SK-N-SH (cell line): ENCODE measurements around the gene GNE. TPM values are rescaled to one million over a fixed set of nuclear protein-coding genes. Genes with fewer than 3 reads are reported as not detected.

Experiments
- CTCF ChIA-PET: fragments of 300-600, 350-600 bp; formaldehyde crosslinking; extraction: SDS; loops from one replicate; lab custom pipeline; 2021; lab: Yijun Ruan, JAX
- POLR2A ChIA-PET: fragments of 350-600 bp; sonication (Branson Sonifier 250); formaldehyde crosslinking; extraction: SDS; loops from one replicate; lab custom pipeline; 2020; ENCODE audit warnings: antibody characterized with exemption, inconsistent platforms; lab: Yijun Ruan, JAX
- DNase-seq: peaks from one replicate; pipeline ENCODE4 v3.0.0; 2012
- H2AFZ ChIP-seq: fragments of 200-600 bp; sonication (generic); 2 replicates; pipeline ENCODE4 v1.8.1; 2016; ENCODE audit warnings: antibody characterized with exemption, mild to moderate bottlenecking, low read depth
- H3F3A ChIP-seq: fragments of 200-600 bp; sonication (generic); replicated peaks from 2 replicates; pipeline ENCODE3; 2016; ENCODE audit warnings: antibody characterized with exemption, mild to moderate bottlenecking; ENCODE audit not compliant: insufficient read depth
- H3K27ac ChIP-seq, 2 experiments: fragments of 200-500 bp in 1 of 2; fragments of 200-600 bp in 1 of 2; sonication (Bioruptor generic) in 1 of 2; sonication (generic), shearing (Covaris generic) in 1 of 2; 2 replicates each; pipeline versions ENCODE4 v1.5.1 to v1.6.1; 2014 to 2016; ENCODE audit warnings: low read depth in 2 of 2, inconsistent platforms in 1 of 2, low read length in 1 of 2, mild to moderate bottlenecking in 1 of 2, mixed read lengths in 1 of 2
- H3K27me3 ChIP-seq: fragments of 200-600 bp; sonication (generic), shearing (Covaris generic); 2 replicates; pipeline ENCODE4 v1.6.1; 2016; ENCODE audit warnings: mixed run types; ENCODE audit not compliant: insufficient read depth
- H3K36me3 ChIP-seq, 2 experiments: fragments of 200-500 bp in 1 of 2; fragments of 200-600 bp in 1 of 2; sonication (Bioruptor generic) in 1 of 2; sonication (generic) in 1 of 2; replicated peaks in 1 of 2; 2 replicates each; pipeline versions ENCODE3 to v1.5.1; 2014 to 2016; ENCODE audit warnings: low read length in 1 of 2, mild to moderate bottlenecking in 1 of 2; ENCODE audit not compliant: insufficient read depth in 2 of 2, control insufficient read depth in 1 of 2
- H3K4me1 ChIP-seq, 2 experiments: fragments of 200-500 bp in 1 of 2; fragments of 200-600 bp in 1 of 2; sonication (Bioruptor generic) in 1 of 2; sonication (generic), shearing (Covaris generic) in 1 of 2; 2 replicates each; pipeline versions ENCODE4 v1.5.1 to v1.6.1; 2014 to 2016; ENCODE audit warnings: low read depth in 1 of 2, low read length in 1 of 2, mixed run types in 1 of 2; ENCODE audit not compliant: insufficient read depth in 2 of 2, control insufficient read depth in 1 of 2
- H3K4me2 ChIP-seq: fragments of 200-600 bp; sonication (generic), shearing (Covaris generic); 2 replicates; pipeline ENCODE4 v1.6.1; 2017; ENCODE audit warnings: mixed run types
- H3K4me3 ChIP-seq, 2 experiments: fragments of 200-500 bp in 1 of 2; fragments of 200-600 bp in 1 of 2; sonication (Bioruptor generic) in 1 of 2; sonication (generic), shearing (Covaris generic) in 1 of 2; 2 replicates each; pipeline versions ENCODE4 v1.5.1 to v1.8.1; 2014 to 2016; ENCODE audit warnings: low read depth in 2 of 2, inconsistent platforms in 1 of 2, low read length in 1 of 2, mild to moderate bottlenecking in 1 of 2, mixed read lengths in 1 of 2, moderate library complexity in 1 of 2
- H3K79me2 ChIP-seq: fragments of 200-600 bp; sonication (generic); 2 replicates; pipeline ENCODE4 v1.8.1; 2017; ENCODE audit warnings: mild to moderate bottlenecking; ENCODE audit not compliant: insufficient read depth
- H3K9ac ChIP-seq: fragments of 200-600 bp; sonication (generic); 2 replicates; pipeline ENCODE4 v1.6.1; 2017; ENCODE audit warnings: mixed run types
- H3K9me2 ChIP-seq: fragments of 200-600 bp; sonication (generic); 2 replicates; pipeline ENCODE4 v1.6.1; 2017; ENCODE audit warnings: mixed run types
- H3K9me3 ChIP-seq: fragments of 200-600 bp; sonication (generic); 2 replicates; pipeline ENCODE4 v1.6.1; 2017; ENCODE audit warnings: mixed run types, mild to moderate bottlenecking, moderate library complexity
- H4K20me1 ChIP-seq: fragments of 200-600 bp; sonication (generic); 2 replicates; pipeline ENCODE4 v1.6.1; 2017; ENCODE audit warnings: mild to moderate bottlenecking, mixed run types; ENCODE audit not compliant: insufficient read depth
- CHD2 ChIP-seq: fragments of 150-350 bp; IDR thresholded peaks from 2 replicates; pipeline ENCODE4 v1.6.1; 2018; ENCODE audit warnings: low read length; ENCODE audit not compliant: partially characterized antibody
- EZH2phosphoT487 ChIP-seq: fragments of 200-600 bp; sonication (generic); IDR thresholded peaks from 2 replicates; pipeline ENCODE4 v1.6.1; 2017; ENCODE audit warnings: low read depth, mixed run types, mild to moderate bottlenecking, antibody characterized with exemption, moderate library complexity, borderline replicate concordance
- IRF3 ChIP-seq: fragments of 150-350 bp; IDR thresholded peaks from 2 replicates; pipeline ENCODE4 v1.6.1; 2016; ENCODE audit warnings: mild to moderate bottlenecking, low read depth, low read length
- JUND ChIP-seq: IDR thresholded peaks from 2 replicates; pipeline ENCODE4 v1.4.0; 2012
- MXI1 ChIP-seq: IDR thresholded peaks from 2 replicates; pipeline ENCODE4 v1.6.1; 2012; ENCODE audit warnings: mild to moderate bottlenecking, low read depth, low read length, improper control_type of control experiment
- NFIC ChIP-seq: IDR thresholded peaks from 2 replicates; pipeline ENCODE4 v1.4.0; 2012; ENCODE audit warnings: borderline replicate concordance
- NRF1 ChIP-seq: IDR thresholded peaks from 2 replicates; pipeline ENCODE4 v1.6.1; 2012; ENCODE audit warnings: low read depth, mild to moderate bottlenecking, low read length
- RFX5 ChIP-seq: IDR thresholded peaks from 2 replicates; pipeline ENCODE4 v1.6.1; 2012; ENCODE audit warnings: mild to moderate bottlenecking, improper control_type of control experiment, low read length
- SIN3A ChIP-seq: IDR thresholded peaks from 2 replicates; pipeline ENCODE4 v1.6.1; 2012; ENCODE audit warnings: low read depth, mild to moderate bottlenecking, low read length, moderate library complexity, borderline replicate concordance
- TCF12 ChIP-seq: IDR thresholded peaks from 2 replicates; pipeline ENCODE4 v1.4.0; 2012
- TEAD4 ChIP-seq: IDR thresholded peaks from 2 replicates; pipeline ENCODE4 v1.4.0; 2012; ENCODE audit warnings: mild to moderate bottlenecking, borderline replicate concordance; ENCODE audit not compliant: insufficient read depth
- USF1 ChIP-seq: IDR thresholded peaks from 2 replicates; pipeline ENCODE4 v1.4.0; 2012; ENCODE audit warnings: low read depth, borderline replicate concordance
- YY1 ChIP-seq: IDR thresholded peaks from 2 replicates; pipeline ENCODE4 v1.4.0; 2012; ENCODE audit warnings: low read depth, mild to moderate bottlenecking
- WGBS: methylation state at CpG from one replicate; pipeline ENCODE4 v1.1.6; 2017; ENCODE audit warnings: low lambda C conversion rate; 5-methylcytosine and 5-hydroxymethylcytosine counted together
- polyA plus RNA-seq, 3 experiments: library from polyadenylated mRNA; depleted of rRNA; stranded (reverse); fragments of >200 nt; gene quantifications; 2 replicates each; pipeline ENCODE4 v1.2.3, GENCODE V29; 2012
- TF ChIP-seq, protein P1 (sequence below): IDR thresholded peaks from 2 replicates; pipeline ENCODE4 v1.4.0; 2012; ENCODE audit warnings: low read depth, borderline replicate concordance
- TF ChIP-seq, protein P2 (sequence below): fragments of 200-600 bp; sonication (generic); IDR thresholded peaks from 2 replicates; pipeline ENCODE4 v1.6.1; 2017; ENCODE audit warnings: antibody characterized with exemption, mild to moderate bottlenecking, moderate library complexity

The GNE gene
- polyA plus RNA-seq, 1 of the 3 experiments (the other 2 are of a cell fraction): 13.0 TPM

GRCh38 chr9:36286388-36286787, 28.1 kb upstream of the GNE start:
- Histone ChIP-seq H3K79me2 (no peaks in the 10 kb centered on the region), H3K9ac (no peak overlapping the region), H3K4me1 (no peaks in the 10 kb centered on the region), H3K27me3 (no peaks in the 10 kb centered on the region), H3K9me3 (no peaks in the 10 kb centered on the region), H3K36me3 (no peaks in the 10 kb centered on the region), H4K20me1 (no peaks in the 10 kb centered on the region), H3K27ac (no peak overlapping the region), H3F3A (no peaks in the 10 kb centered on the region), H3K4me2 (no peak overlapping the region), H2AFZ (no peak overlapping the region), H3K9me2 (no peaks in the 10 kb centered on the region), H3K4me3 (no peak overlapping the region)
- no peak for DNase-seq
- WGBS: 80% methylated on average over 6 of the region's 6 CpGs
- no peak for TF ChIP-seq USF1
- TF ChIP-seq MXI1: no peak
- no peak for TF ChIP-seq IRF3
- no peak for TF ChIP-seq SIN3A
- POLR2A ChIA-PET: no interaction called here
- CTCF ChIA-PET: interaction anchor here (1.1 kb wide), 1 partner anchor 10 kb away, joined by 3 read pairs; no protein-coding TSS in a partner anchor

GRCh38 chr9:36284226-36284625, 26.0 kb upstream of the GNE start:
- H3K4me2 ChIP-seq: no peak overlapping the region
- no peak overlapping the region for H3K9ac ChIP-seq
- H3K79me2 ChIP-seq: no peaks in the 10 kb centered on the region
- no peak overlapping the region for H2AFZ ChIP-seq
- WGBS: 82% methylated on average over 4 of the region's 4 CpGs
- ChIA-PET CTCF (no interaction called here), POLR2A (no interaction called here)
- H3K27me3 ChIP-seq: no peaks in the 10 kb centered on the region
- H4K20me1 ChIP-seq: no peaks in the 10 kb centered on the region
- H3K9me2 ChIP-seq: no peaks in the 10 kb centered on the region
- no peaks in the 10 kb centered on the region for H3K4me1 ChIP-seq
- H3K9me3 ChIP-seq: no peaks in the 10 kb centered on the region
- H3K4me3 ChIP-seq: no peak overlapping the region
- DNase-seq: no peak
- H3K27ac ChIP-seq: no peak overlapping the region
- H3F3A ChIP-seq: no peaks in the 10 kb centered on the region
- TF ChIP-seq SIN3A (no peak), CHD2 (no peak), EZH2phosphoT487 (no peak), YY1 (no peak)
- TF ChIP-seq, all 33 proteins: peak for 0
- H3K36me3 ChIP-seq: no peaks in the 10 kb centered on the region

- CTCF ChIA-PET: interaction anchor here (0.5 to 1.0 kb wide), 2 partner anchors 46 to 1156 kb away, joined by 3 read pairs; no protein-coding TSS in a partner anchor
- WGBS: 87% methylated on average over 7 of the region's 7 CpGs
- no peaks in the 10 kb centered on the region for H3F3A ChIP-seq
- TF ChIP-seq TCF12 (no peak), NFIC (no peak), JUND (no peak), IRF3 (no peak), NRF1 (no peak), TEAD4 (no peak), RFX5 (no peak)
- TF ChIP-seq, protein P1, sequence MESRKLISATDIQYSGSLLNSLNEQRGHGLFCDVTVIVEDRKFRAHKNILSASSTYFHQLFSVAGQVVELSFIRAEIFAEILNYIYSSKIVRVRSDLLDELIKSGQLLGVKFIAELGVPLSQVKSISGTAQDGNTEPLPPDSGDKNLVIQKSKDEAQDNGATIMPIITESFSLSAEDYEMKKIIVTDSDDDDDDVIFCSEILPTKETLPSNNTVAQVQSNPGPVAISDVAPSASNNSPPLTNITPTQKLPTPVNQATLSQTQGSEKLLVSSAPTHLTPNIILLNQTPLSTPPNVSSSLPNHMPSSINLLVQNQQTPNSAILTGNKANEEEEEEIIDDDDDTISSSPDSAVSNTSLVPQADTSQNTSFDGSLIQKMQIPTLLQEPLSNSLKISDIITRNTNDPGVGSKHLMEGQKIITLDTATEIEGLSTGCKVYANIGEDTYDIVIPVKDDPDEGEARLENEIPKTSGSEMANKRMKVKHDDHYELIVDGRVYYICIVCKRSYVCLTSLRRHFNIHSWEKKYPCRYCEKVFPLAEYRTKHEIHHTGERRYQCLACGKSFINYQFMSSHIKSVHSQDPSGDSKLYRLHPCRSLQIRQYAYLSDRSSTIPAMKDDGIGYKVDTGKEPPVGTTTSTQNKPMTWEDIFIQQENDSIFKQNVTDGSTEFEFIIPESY: no peak
- TF ChIP-seq, protein P2, sequence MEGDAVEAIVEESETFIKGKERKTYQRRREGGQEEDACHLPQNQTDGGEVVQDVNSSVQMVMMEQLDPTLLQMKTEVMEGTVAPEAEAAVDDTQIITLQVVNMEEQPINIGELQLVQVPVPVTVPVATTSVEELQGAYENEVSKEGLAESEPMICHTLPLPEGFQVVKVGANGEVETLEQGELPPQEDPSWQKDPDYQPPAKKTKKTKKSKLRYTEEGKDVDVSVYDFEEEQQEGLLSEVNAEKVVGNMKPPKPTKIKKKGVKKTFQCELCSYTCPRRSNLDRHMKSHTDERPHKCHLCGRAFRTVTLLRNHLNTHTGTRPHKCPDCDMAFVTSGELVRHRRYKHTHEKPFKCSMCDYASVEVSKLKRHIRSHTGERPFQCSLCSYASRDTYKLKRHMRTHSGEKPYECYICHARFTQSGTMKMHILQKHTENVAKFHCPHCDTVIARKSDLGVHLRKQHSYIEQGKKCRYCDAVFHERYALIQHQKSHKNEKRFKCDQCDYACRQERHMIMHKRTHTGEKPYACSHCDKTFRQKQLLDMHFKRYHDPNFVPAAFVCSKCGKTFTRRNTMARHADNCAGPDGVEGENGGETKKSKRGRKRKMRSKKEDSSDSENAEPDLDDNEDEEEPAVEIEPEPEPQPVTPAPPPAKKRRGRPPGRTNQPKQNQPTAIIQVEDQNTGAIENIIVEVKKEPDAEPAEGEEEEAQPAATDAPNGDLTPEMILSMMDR: no peak
These were observed 24.0 kb upstream of the GNE start for GRCh38 chr9:36282275-36282674.

More at GRCh38 chr9:36282275-36282674, 24.0 kb upstream of the GNE start:
- H3K4me2 ChIP-seq: no peak overlapping the region
- no peaks in the 10 kb centered on the region for H3K79me2 ChIP-seq
- no peaks in the 10 kb centered on the region for H4K20me1 ChIP-seq
- no peak overlapping the region for H3K27ac ChIP-seq
- H3K36me3 ChIP-seq: no peaks in the 10 kb centered on the region
- no peak overlapping the region for H3K9ac ChIP-seq
- no peaks in the 10 kb centered on the region for H3K9me3 ChIP-seq
- H3K27me3 ChIP-seq: no peaks in the 10 kb centered on the region
- H3K9me2 ChIP-seq: no peaks in the 10 kb centered on the region
- H3K4me3 ChIP-seq: no peak overlapping the region
- no peaks in the 10 kb centered on the region for H3K4me1 ChIP-seq
- H2AFZ ChIP-seq: no peak overlapping the region
- no peak for DNase-seq
- POLR2A ChIA-PET: interaction anchor here (0.6 kb wide), 1 partner anchor 80 kb away, joined by 3 read pairs; no protein-coding TSS in a partner anchor
